Body of pancreas (tissue), 4 donors: ENCODE data around the gene IL10.

Source experiments
- CTCF ChIP-seq, 7 experiments: fragments of 450-650 bp in 4 of 7; fragments of 200-600 bp in 3 of 7; sonication (generic) in 3 of 7; IDR thresholded peaks; one replicate each; pipeline ENCODE4 v1.5.1; 2016 to 2019; ENCODE audit warnings: antibody characterized with exemption in 7 of 7
- POLR2A ChIP-seq, 3 donors: fragments of 450-650 bp; IDR thresholded peaks; one replicate each; pipeline ENCODE4 v1.6.1; 2016; ENCODE audit warnings: antibody characterized with exemption in 3 of 3, mild to moderate bottlenecking in 2 of 3

- TF ChIP-seq CTCF (IDR thresholded peaks at IDR 0.05) (no peak), POLR2A (IDR thresholded peaks at IDR 0.05) (no peak)
Observed at GRCh38 chr1:206788487-206789050, 16.3 kb upstream of the IL10 start.
